Measurements from ENCODE around the gene CHN1. TPM values are rescaled to one million over a fixed set of nuclear protein-coding genes. Genes with fewer than 3 reads are reported as not detected.

CHN1 gene
- total RNA-seq, 1 donor from 2014 or later = 16.8 TPM

GRCh38 chr2:175022923-175023322 is 17.7 kb upstream of the CHN1 start:
- no peaks in the 10 kb centered on the region for H3K36me3 ChIP-seq
- H3K27me3 ChIP-seq (ENCODE audit: low read depth) = no peaks in the 10 kb centered on the region
- no peak overlapping the region for H3K4me3 ChIP-seq
- ATAC-seq (no peak), DNase-seq (no peak)
- intact Hi-C loops (cut with DNase I) = no loop called here
- no peaks in the 10 kb centered on the region for H3K4me1 ChIP-seq
- no peak overlapping the region for H3K27ac ChIP-seq
- no peaks in the 10 kb centered on the region for H3K9me3 ChIP-seq
- TF ChIP-seq CTCF (IDR thresholded peaks at IDR 0.05) = no peak

GRCh38 chr2:175019566-175020327 is 14.6 kb upstream of the CHN1 start:
- no peak overlapping the region for H3K4me3 ChIP-seq
- H3K4me1 ChIP-seq = no peaks in the 10 kb centered on the region
- H3K27me3 ChIP-seq (ENCODE audit: low read depth) = no peaks in the 10 kb centered on the region
- no peak for TF ChIP-seq CTCF (IDR thresholded peaks at IDR 0.05)
- no peaks in the 10 kb centered on the region for H3K36me3 ChIP-seq
- H3K27ac ChIP-seq = no peak overlapping the region
- no peaks in the 10 kb centered on the region for H3K9me3 ChIP-seq
- ATAC-seq = no peak
- intact Hi-C loops (cut with DNase I) = no loop called here
- DNase-seq = no peak

GRCh38 chr2:175017618-175018414 is 12.6 kb upstream of the CHN1 start:
- no peak overlapping the region for H3K4me3 ChIP-seq
- H3K9me3 ChIP-seq = no peaks in the 10 kb centered on the region
- H3K36me3 ChIP-seq = no peaks in the 10 kb centered on the region
- H3K27ac ChIP-seq = no peak overlapping the region
- ATAC-seq (no peak), DNase-seq (no peak)
- H3K27me3 ChIP-seq (ENCODE audit: low read depth) = no peaks in the 10 kb centered on the region
- intact Hi-C loops (cut with DNase I) = no loop called here
- no peaks in the 10 kb centered on the region for H3K4me1 ChIP-seq
- TF ChIP-seq CTCF (IDR thresholded peaks at IDR 0.05) = no peak

DNA sequence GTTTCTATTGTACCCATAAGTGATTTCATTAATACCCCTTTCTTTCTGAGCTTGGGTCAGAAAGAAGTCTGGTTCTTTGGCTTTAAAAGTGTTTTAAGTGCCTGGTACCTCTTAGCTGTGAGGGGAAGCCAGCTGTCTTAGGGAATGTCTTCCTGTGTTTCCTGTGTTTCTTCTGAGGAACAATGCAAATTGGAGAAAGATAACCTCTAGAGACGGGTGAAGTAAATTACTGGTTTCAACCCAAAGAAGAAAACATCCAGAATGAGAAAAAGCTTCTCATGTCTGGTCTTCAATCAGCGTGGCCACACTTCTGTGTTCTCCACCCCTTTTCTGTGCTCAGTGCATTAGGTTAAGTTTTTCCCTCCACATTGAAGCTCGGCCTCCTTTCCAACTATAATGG is 10.2 kb upstream of the CHN1 start:
- no peak for TF ChIP-seq CTCF (IDR thresholded peaks at IDR 0.05)

GRCh38 chr2:175012516-175012915 is 7.3 kb upstream of the CHN1 start:
- H3K4me1 ChIP-seq = no peaks in the 10 kb centered on the region
- no peaks in the 10 kb centered on the region for H3K36me3 ChIP-seq
- intact Hi-C loops (cut with DNase I) = no loop called here

More for the DNA sequence above, 10.2 kb upstream of the CHN1 start:
- no peak overlapping the region for H3K4me3 ChIP-seq
- H3K9me3 ChIP-seq = no peaks in the 10 kb centered on the region
- H3K27me3 ChIP-seq (ENCODE audit: low read depth) = no peaks in the 10 kb centered on the region
- H3K36me3 ChIP-seq = no peaks in the 10 kb centered on the region
- intact Hi-C loops (cut with DNase I) = no loop called here
- no peak overlapping the region for H3K27ac ChIP-seq
- ATAC-seq = no peak
- no peaks in the 10 kb centered on the region for H3K4me1 ChIP-seq
- DNase-seq = no peak

More at GRCh38 chr2:175012516-175012915, 7.3 kb upstream of the CHN1 start:
- Histone ChIP-seq H3K27ac (no peak overlapping the region), H3K4me3 (no peak overlapping the region), H3K27me3 (ENCODE audit: low read depth) (no peaks in the 10 kb centered on the region), H3K9me3 (no peaks in the 10 kb centered on the region)
- no peak for DNase-seq
- TF ChIP-seq CTCF (IDR thresholded peaks at IDR 0.05) = no peak
- no peak for ATAC-seq
